Upper lobe of left lung (tissue), 6 donors: Measurements from ENCODE around the gene ANKRD23. TPM values are rescaled to one million over a fixed set of nuclear protein-coding genes. Genes with fewer than 3 reads are reported as not detected.

Experiments
- ATAC-seq, 2 donors: fragments of 200-7000 bp; cut with Tn5 transposase; one replicate each; pipeline ENCODE4 v1.9.1; 2022; ENCODE audit warnings: mild to moderate bottlenecking in 2 of 2, moderate library complexity in 2 of 2; ENCODE audit not compliant: low FRiP score in 2 of 2
- DNase-seq, 2 donors: peaks; one replicate each; pipeline ENCODE4 v3.0.0-alpha.2; 2019 to 2020
- H3K27ac ChIP-seq, 4 donors: fragments of 200-600 bp; sonication (generic); one replicate each; pipeline ENCODE4 v1.5.1; 2016 to 2019
- H3K27me3 ChIP-seq, 4 donors: fragments of 200-600 bp; sonication (generic); one replicate each; pipeline ENCODE4 v1.5.1; 2017 to 2019
- H3K36me3 ChIP-seq, 4 donors: fragments of 200-600 bp; sonication (generic); one replicate each; pipeline ENCODE4 v1.5.1; 2016 to 2019
- H3K4me1 ChIP-seq, 4 donors: fragments of 200-600 bp; sonication (generic); one replicate each; pipeline ENCODE4 v1.5.1; 2018 to 2019
- H3K4me3 ChIP-seq, 4 donors: fragments of 200-600 bp; sonication (generic); one replicate each; pipeline ENCODE4 v1.5.1; 2017 to 2019; ENCODE audit warnings: mild to moderate bottlenecking in 2 of 4, moderate library complexity in 1 of 4
- H3K9me3 ChIP-seq, 4 donors: fragments of 200-600 bp; sonication (generic); one replicate each; pipeline ENCODE4 v1.5.1; 2018 to 2019
- CTCF ChIP-seq, 6 experiments: fragments of 450-650 bp in 4 of 6; fragments of 200-600 bp in 2 of 6; sonication (generic) in 2 of 6; IDR thresholded peaks; one replicate each; pipeline ENCODE4 v1.5.1; 2016 to 2019; ENCODE audit warnings: antibody characterized with exemption in 6 of 6
- EP300 ChIP-seq, 4 donors: sonication (generic); formaldehyde crosslinking; IDR thresholded peaks; one replicate each; pipeline ENCODE4 v1.5.1; 2017; ENCODE audit warnings: antibody characterized with exemption in 4 of 4, control low read depth in 2 of 4
- POLR2A ChIP-seq, 4 donors: fragments of 450-650 bp; IDR thresholded peaks; one replicate each; pipeline ENCODE4 v1.5.1; 2016 to 2017; ENCODE audit warnings: antibody characterized with exemption in 4 of 4, mild to moderate bottlenecking in 2 of 4
- POLR2AphosphoS5 ChIP-seq, 2 donors: sonication (generic); formaldehyde crosslinking; IDR thresholded peaks; one replicate each; pipeline ENCODE4 v1.5.1; 2017; ENCODE audit warnings: antibody characterized with exemption in 2 of 2
- WGBS, 2 donors: methylation state at CpG; one replicate each; pipeline ENCODE4 v1.1.5; 2017 to 2018; 5-methylcytosine and 5-hydroxymethylcytosine counted together
- small RNA-seq, 4 donors: library from RNA; depleted of rRNA; stranded (forward); fragments of <200 nt; gene quantifications; one replicate each; pipeline ENCODE3, GENCODE V24; 2016
- total RNA-seq, 6 donors: library from RNA; depleted of rRNA in 4 of 6; stranded (reverse); fragments of >200 nt in 4 of 6; gene quantifications; one replicate each; pipeline versions ENCODE4 v1.1.0 to v1.2.1, GENCODE V29; 2016 to 2021
- donor health status: DM: no; HTN: no; CAD: no; lungs with moderate emphysema.
- donor health status: DM: no; HTN: yes; CAD: no; lungs with severe emphysema.

Gene ANKRD23
- total RNA-seq, 6 donors from 2014 or later: 2.0 to 27.2 (median 2.8) TPM

GRCh38 chr2:96792772-96793749 is 50.8 kb downstream of the ANKRD23 start:
- H3K27me3 ChIP-seq: no peaks in the 10 kb centered on the region
- peaks cover 7 to 11% (median 9%) of the 10 kb centered on the region in 4 donors for H3K4me1 ChIP-seq
- no peak for DNase-seq
- no peak overlapping the region for H3K4me3 ChIP-seq
- TF ChIP-seq POLR2AphosphoS5 (IDR thresholded peaks at IDR 0.05) (no peak), CTCF (IDR thresholded peaks at IDR 0.05) (no peak), EP300 (IDR thresholded peaks at IDR 0.05) (no peak), POLR2A (IDR thresholded peaks at IDR 0.05) (no peak)
- 80 to 91% methylated on average over 8 to 17 of the region's 17 CpGs for WGBS, 2 donors
- peak in 1 of 2 donors; percentile 72 for ATAC-seq
- no peaks in the 10 kb centered on the region for H3K9me3 ChIP-seq
- peak overlapping the region in 2 of 4 donors; percentile 6 to 34 for H3K27ac ChIP-seq
- peaks cover 0 to 13% (median 9%) of the 10 kb centered on the region in 4 donors for H3K36me3 ChIP-seq

- H3K4me3 ChIP-seq: no peak overlapping the region
These were observed 54.6 kb downstream of the ANKRD23 start for GRCh38 chr2:96789245-96789617.

GRCh38 chr2:96788442-96789244 is 55.2 kb downstream of the ANKRD23 start:
- Histone ChIP-seq H3K4me1 (peaks cover 8 to 25% (median 14%) of the 10 kb centered on the region in 4 donors), H3K9me3 (no peaks in the 10 kb centered on the region), H3K27me3 (no peaks in the 10 kb centered on the region), H3K4me3 (no peak overlapping the region), H3K36me3 (no peaks in the 10 kb centered on the region), H3K27ac (peak overlapping the region in 3 of 4 donors; percentile 36 to 63 (median 55))
- WGBS, 2 donors: 77 to 80% methylated on average over 16 to 17 of the region's 17 CpGs
- ATAC-seq: peak; percentile 45 to 50
- peak in 1 of 2 donors; percentile 66 for DNase-seq
- TF ChIP-seq CTCF (IDR thresholded peaks at IDR 0.05) (no peak), POLR2A (IDR thresholded peaks at IDR 0.05) (no peak), POLR2AphosphoS5 (IDR thresholded peaks at IDR 0.05) (no peak), EP300 (IDR thresholded peaks at IDR 0.05) (no peak)

More at GRCh38 chr2:96789245-96789617, 54.6 kb downstream of the ANKRD23 start:
- Histone ChIP-seq H3K27me3 (no peaks in the 10 kb centered on the region), H3K27ac (peak overlapping the region in 1 of 4 donors; percentile 36), H3K36me3 (no peaks in the 10 kb centered on the region), H3K9me3 (no peaks in the 10 kb centered on the region), H3K4me1 (peaks cover 8 to 25% (median 14%) of the 10 kb centered on the region in 4 donors)
- ATAC-seq: peak; percentile 3 to 5
- WGBS, 2 donors: 91 to 98% methylated on average over 5 to 6 of the region's 6 CpGs
- TF ChIP-seq CTCF (IDR thresholded peaks at IDR 0.05) (no peak), POLR2A (IDR thresholded peaks at IDR 0.05) (no peak), POLR2AphosphoS5 (IDR thresholded peaks at IDR 0.05) (no peak), EP300 (IDR thresholded peaks at IDR 0.05) (no peak)
- no peak for DNase-seq

Small RNA genes lying within 50 kb of the gene (small RNA-seq; reads per million reads assigned to genes)
- 0.65 to 1.6 (median 1.1) reads per million in 4 donors for gene MIR3127

Other genes with a start within 250 kb of the ANKRD23 start
- 100 to 1,000 TPM in 1 of 6 donors, 10 to 100 TPM in 5; 41.3 to 133 (median 53.0) TPM for gene KANSL3, start 205.7 kb downstream of the ANKRD23 start, total RNA-seq
- gene FER1L5, start 201.3 kb downstream of the ANKRD23 start, total RNA-seq: 1 to 10 TPM in 1 of 6 donors, under 1 TPM in 5; 0.15 to 5.2 (median 0.43) TPM
- 10 to 100 TPM; 11.5 to 18.9 (median 15.2) TPM for gene LMAN2L, start 104.0 kb downstream of the ANKRD23 start, total RNA-seq
- 10 to 100 TPM; 12.8 to 26.9 (median 22.1) TPM for gene CNNM4, start 83.1 kb downstream of the ANKRD23 start, total RNA-seq
- 10 to 100 TPM; 17.2 to 52.4 (median 26.5) TPM for gene CNNM3, start 27.8 kb downstream of the ANKRD23 start, total RNA-seq
- gene ANKRD39, start 14.0 kb upstream of the ANKRD23 start, total RNA-seq: 10 to 100 TPM in 3 of 6 donors, 1 to 10 TPM in 3; 7.1 to 13.6 (median 11.3) TPM
- gene SEMA4C, start 26.1 kb upstream of the ANKRD23 start, total RNA-seq: 10 to 100 TPM; 14.0 to 43.6 (median 24.2) TPM
- gene FAM178B, start 142.6 kb upstream of the ANKRD23 start, total RNA-seq: 1 to 10 TPM in 1 of 6 donors, under 1 TPM in 1, not detected in 4; 0.92 to 1.3 TPM